ENCODE data around the gene SPARC.

SPARC gene

GRCh38 chr5:151648988-151649387 is 37.7 kb downstream of the SPARC start:
- Histone ChIP-seq H2BK12ac (ENCODE audit: low read length) (no peak overlapping the region), H3K27me3 (ENCODE audit: insufficient read depth, low read length) (no peaks in the 10 kb centered on the region), H3K9me3 (ENCODE audit: insufficient read depth, low read depth, low read length) (no peaks in the 10 kb centered on the region), H3K79me1 (ENCODE audit: low read length) (peaks cover 2% of the 10 kb centered on the region), H3K14ac (ENCODE audit: low read length) (no peak overlapping the region), H4K12ac (ENCODE audit: low read depth, low read length) (no peak overlapping the region), H3K23ac (ENCODE audit: low read length) (no peak overlapping the region), H2BK5ac (ENCODE audit: low read depth, low read length, poor library complexity) (no peak overlapping the region), H3K9ac (ENCODE audit: low read length) (no peak overlapping the region), H3K4me2 (ENCODE audit: low read length) (no peak overlapping the region), H3K18ac (ENCODE audit: low read length) (no peak overlapping the region), H4K8ac (ENCODE audit: low read depth, low read length) (no peak overlapping the region), H3K36me3 (ENCODE audit: control insufficient read depth in 1 of 2, insufficient read depth in 2 of 2, low read length in 2 of 2) (no peaks in the 10 kb centered on the region), H2BK120ac (ENCODE audit: insufficient read depth, low read length, poor library complexity) (peak overlapping the region; percentile 40), H2AFZ (ENCODE audit: insufficient read depth, low read length, poor library complexity) (no peak overlapping the region), H3K27ac (ENCODE audit: low read depth, low read length) (no peak overlapping the region), H3K4ac (ENCODE audit: low read depth, low read length) (no peak overlapping the region), H3K4me3 (ENCODE audit: low read depth, low read length) (no peak overlapping the region), H2AK5ac (ENCODE audit: low read length) (no peak overlapping the region), H3K79me2 (ENCODE audit: control insufficient read depth, insufficient read depth, low read length, poor library complexity) (no peaks in the 10 kb centered on the region), H4K91ac (ENCODE audit: low read depth, low read length) (no peak overlapping the region), H3K4me1 (ENCODE audit: control insufficient read depth in 1 of 2, insufficient read depth in 2 of 2, low read length in 2 of 2) (peaks cover 3 to 19% of the 10 kb centered on the region in 2 experiments)
- WGBS (ENCODE audit: extremely low coverage, insufficient coverage, insufficient read length), result no CpG with 5 or more reads among the region's 7 CpGs
- DNase-seq, result no peak

- Histone ChIP-seq H3K27me3 (ENCODE audit: insufficient read depth, low read length) (no peaks in the 10 kb centered on the region), H2BK5ac (ENCODE audit: low read depth, low read length, poor library complexity) (no peak overlapping the region), H3K23ac (ENCODE audit: low read length) (no peak overlapping the region), H3K9ac (ENCODE audit: low read length) (no peak overlapping the region), H2AFZ (ENCODE audit: insufficient read depth, low read length, poor library complexity) (no peak overlapping the region), H3K4ac (ENCODE audit: low read depth, low read length) (no peak overlapping the region), H3K27ac (ENCODE audit: low read depth, low read length) (no peak overlapping the region), H3K14ac (ENCODE audit: low read length) (no peak overlapping the region), H3K79me1 (ENCODE audit: low read length) (peaks cover 2% of the 10 kb centered on the region), H2AK5ac (ENCODE audit: low read length) (no peak overlapping the region), H2BK12ac (ENCODE audit: low read length) (no peak overlapping the region), H3K79me2 (ENCODE audit: control insufficient read depth, insufficient read depth, low read length, poor library complexity) (no peaks in the 10 kb centered on the region), H3K4me1 (ENCODE audit: control insufficient read depth in 1 of 2, insufficient read depth in 2 of 2, low read length in 2 of 2) (peaks cover 3 to 19% of the 10 kb centered on the region in 2 experiments), H3K4me3 (ENCODE audit: low read depth, low read length) (no peak overlapping the region), H4K12ac (ENCODE audit: low read depth, low read length) (no peak overlapping the region), H2BK120ac (ENCODE audit: insufficient read depth, low read length, poor library complexity) (no peak overlapping the region), H3K18ac (ENCODE audit: low read length) (no peak overlapping the region), H3K4me2 (ENCODE audit: low read length) (no peak overlapping the region), H4K91ac (ENCODE audit: low read depth, low read length) (no peak overlapping the region), H3K9me3 (ENCODE audit: insufficient read depth, low read depth, low read length) (no peaks in the 10 kb centered on the region), H4K8ac (ENCODE audit: low read depth, low read length) (no peak overlapping the region), H3K36me3 (ENCODE audit: control insufficient read depth in 1 of 2, insufficient read depth in 2 of 2, low read length in 2 of 2) (no peaks in the 10 kb centered on the region)
- peak; percentile 89 to 94 for DNase-seq
- no CpG with 5 or more reads among the region's 2 CpGs for WGBS (ENCODE audit: extremely low coverage, insufficient coverage, insufficient read length)
These were observed 38.6 kb downstream of the SPARC start for GRCh38 chr5:151648089-151648488.

GRCh38 chr5:151647320-151647861 is 39.3 kb downstream of the SPARC start:
- Histone ChIP-seq H3K27ac (ENCODE audit: low read depth, low read length) (no peak overlapping the region), H3K79me2 (ENCODE audit: control insufficient read depth, insufficient read depth, low read length, poor library complexity) (no peaks in the 10 kb centered on the region), H4K8ac (ENCODE audit: low read depth, low read length) (no peak overlapping the region), H3K9ac (ENCODE audit: low read length) (no peak overlapping the region), H3K27me3 (ENCODE audit: insufficient read depth, low read length) (no peaks in the 10 kb centered on the region), H2BK12ac (ENCODE audit: low read length) (no peak overlapping the region), H2BK5ac (ENCODE audit: low read depth, low read length, poor library complexity) (no peak overlapping the region), H4K91ac (ENCODE audit: low read depth, low read length) (no peak overlapping the region), H2AFZ (ENCODE audit: insufficient read depth, low read length, poor library complexity) (no peak overlapping the region), H3K4me2 (ENCODE audit: low read length) (no peak overlapping the region), H4K12ac (ENCODE audit: low read depth, low read length) (no peak overlapping the region), H3K4me1 (ENCODE audit: control insufficient read depth in 1 of 2, insufficient read depth in 2 of 2, low read length in 2 of 2) (peaks cover 5 to 22% of the 10 kb centered on the region in 2 experiments), H3K79me1 (ENCODE audit: low read length) (peaks cover 2% of the 10 kb centered on the region), H3K23ac (ENCODE audit: low read length) (no peak overlapping the region), H3K36me3 (ENCODE audit: control insufficient read depth in 1 of 2, insufficient read depth in 2 of 2, low read length in 2 of 2) (no peaks in the 10 kb centered on the region), H3K9me3 (ENCODE audit: insufficient read depth, low read depth, low read length) (no peaks in the 10 kb centered on the region), H3K4me3 (ENCODE audit: low read depth, low read length) (no peak overlapping the region), H2BK120ac (ENCODE audit: insufficient read depth, low read length, poor library complexity) (no peak overlapping the region), H3K18ac (ENCODE audit: low read length) (no peak overlapping the region), H3K14ac (ENCODE audit: low read length) (no peak overlapping the region), H2AK5ac (ENCODE audit: low read length) (no peak overlapping the region), H3K4ac (ENCODE audit: low read depth, low read length) (no peak overlapping the region)
- WGBS (ENCODE audit: extremely low coverage, insufficient coverage, insufficient read length), result no CpG with 5 or more reads among the region's 5 CpGs
- DNase-seq, result peak; percentile 24 to 66

- no peak overlapping the region for H3K4me2 ChIP-seq (ENCODE audit: low read length)
- H2AFZ ChIP-seq (ENCODE audit: insufficient read depth, low read length, poor library complexity), result no peak overlapping the region
- H4K8ac ChIP-seq (ENCODE audit: low read depth, low read length), result no peak overlapping the region
- H3K4me3 ChIP-seq (ENCODE audit: low read depth, low read length), result no peak overlapping the region
- H4K91ac ChIP-seq (ENCODE audit: low read depth, low read length), result no peak overlapping the region
- H3K9ac ChIP-seq (ENCODE audit: low read length), result no peak overlapping the region
- H3K4ac ChIP-seq (ENCODE audit: low read depth, low read length), result no peak overlapping the region
- H3K4me1 ChIP-seq (ENCODE audit: control insufficient read depth in 1 of 2, insufficient read depth in 2 of 2, low read length in 2 of 2), result peaks cover 5 to 22% of the 10 kb centered on the region in 2 experiments
- H2AK5ac ChIP-seq (ENCODE audit: low read length), result no peak overlapping the region
- no peak overlapping the region for H3K18ac ChIP-seq (ENCODE audit: low read length)
- H3K27ac ChIP-seq (ENCODE audit: low read depth, low read length), result no peak overlapping the region
- H3K23ac ChIP-seq (ENCODE audit: low read length), result no peak overlapping the region
- no peak overlapping the region for H2BK12ac ChIP-seq (ENCODE audit: low read length)
- H3K14ac ChIP-seq (ENCODE audit: low read length), result no peak overlapping the region
- no peaks in the 10 kb centered on the region for H3K27me3 ChIP-seq (ENCODE audit: insufficient read depth, low read length)
- no peak for DNase-seq
- H4K12ac ChIP-seq (ENCODE audit: low read depth, low read length), result no peak overlapping the region
- H3K79me2 ChIP-seq (ENCODE audit: control insufficient read depth, insufficient read depth, low read length, poor library complexity), result no peaks in the 10 kb centered on the region
- no peaks in the 10 kb centered on the region for H3K9me3 ChIP-seq (ENCODE audit: insufficient read depth, low read depth, low read length)
- 100% methylated on average over 2 of the region's 5 CpGs for WGBS (ENCODE audit: extremely low coverage, insufficient coverage, insufficient read length)
- H3K79me1 ChIP-seq (ENCODE audit: low read length), result peaks cover 2% of the 10 kb centered on the region
- no peaks in the 10 kb centered on the region for H3K36me3 ChIP-seq (ENCODE audit: control insufficient read depth in 1 of 2, insufficient read depth in 2 of 2, low read length in 2 of 2)
- H2BK120ac ChIP-seq (ENCODE audit: insufficient read depth, low read length, poor library complexity), result no peak overlapping the region
- H2BK5ac ChIP-seq (ENCODE audit: low read depth, low read length, poor library complexity), result no peak overlapping the region
These were observed 40.4 kb downstream of the SPARC start for GRCh38 chr5:151646334-151646733.

Measured in trophoblast cell (in vitro differentiated cells and primary cell).